GM12864 (cell line): ENCODE data around the gene MRPS34.

ENCODE experiments used
- DNase-seq: peaks from one replicate; pipeline ENCODE4 v3.0.0-alpha.2; 2011; ENCODE audit warnings: low read depth
- H3K4me3 ChIP-seq: 2 replicates; pipeline ENCODE4 v1.5.1; 2011; ENCODE audit warnings: mild to moderate bottlenecking, low read depth, low read length, control low read depth
- CTCF ChIP-seq: IDR thresholded peaks from 2 replicates; pipeline ENCODE4 v1.5.1; 2011; ENCODE audit warnings: low read depth, mild to moderate bottlenecking, moderate library complexity, low read length, control low read depth, inconsistent platforms; ENCODE audit errors: missing control alignments

MRPS34 gene

GRCh38 chr16:1780677-1781072, 7.7 kb upstream of the MRPS34 start:
- H3K4me3 ChIP-seq = no peak overlapping the region
- no peak for DNase-seq
- no peak for TF ChIP-seq CTCF

GRCh38 chr16:1779741-1780676, 7.1 kb upstream of the MRPS34 start:
- no peak for DNase-seq
- no peak for TF ChIP-seq CTCF
- no peak overlapping the region for H3K4me3 ChIP-seq

- TF ChIP-seq CTCF = no peak
- no peak for DNase-seq
- no peak overlapping the region for H3K4me3 ChIP-seq
These were observed 6.3 kb upstream of the MRPS34 start for GRCh38 chr16:1779234-1779701.

GRCh38 chr16:1778200-1779179, 5.6 kb upstream of the MRPS34 start:
- no peak for DNase-seq
- TF ChIP-seq CTCF = no peak
- H3K4me3 ChIP-seq = no peak overlapping the region

- no peak for TF ChIP-seq CTCF
These were observed 4.7 kb upstream of the MRPS34 start for GRCh38 chr16:1777375-1778199.

GRCh38 chr16:1776991-1777374, 4.0 kb upstream of the MRPS34 start:
- TF ChIP-seq CTCF = no peak
- no peak for DNase-seq

More at GRCh38 chr16:1777375-1778199, 4.7 kb upstream of the MRPS34 start:
- no peak for DNase-seq
- no peak overlapping the region for H3K4me3 ChIP-seq

More at GRCh38 chr16:1776991-1777374, 4.0 kb upstream of the MRPS34 start:
- no peak overlapping the region for H3K4me3 ChIP-seq
